Amniotic epithelial cell (primary cell): ENCODE measurements around the gene RNF166.
A peak's percentile ranks its signal among the peaks of the same experiment; 100 is the strongest.
"Not testable (repeated sequence)": the region's sequence is repeated elsewhere in the genome, so short reads cannot be mapped to it uniquely, and the experiment has no call there.

Experiments
- DNase-seq: peaks from one replicate; pipeline ENCODE4 v3.0.0-alpha.2; 2010; ENCODE audit warnings: low read depth

Gene RNF166

GRCh38 chr16:88673716-88674379 is 32.4 kb downstream of the RNF166 start:
- no peak for DNase-seq

GRCh38 chr16:88672776-88673175 is 33.4 kb downstream of the RNF166 start:
- peak; percentile 7 for DNase-seq

- DNase-seq: no peak
These were observed 34.4 kb downstream of the RNF166 start for GRCh38 chr16:88671806-88672205.

- no peak for DNase-seq
These were observed 36.2 kb downstream of the RNF166 start for GRCh38 chr16:88669980-88670379.

- DNase-seq: not testable (repeated sequence)
These were observed 36.7 kb downstream of the RNF166 start for GRCh38 chr16:88669493-88669892.

- no peak for DNase-seq
These were observed 38.7 kb downstream of the RNF166 start for GRCh38 chr16:88667461-88667860.

- no peak for DNase-seq
These were observed 40.6 kb downstream of the RNF166 start for GRCh38 chr16:88665570-88665969.

- DNase-seq: no peak
These were observed 41.1 kb downstream of the RNF166 start for GRCh38 chr16:88665148-88665547.

- DNase-seq: peak; percentile 95
These were observed 43.2 kb downstream of the RNF166 start, which contains the start of gene MVD for GRCh38 chr16:88662843-88663606. Gene MVD (minus strand): TSS chr16:88663091. CDS start chr16:88663080, 11 bp downstream.

GRCh38 chr16:88662222-88662842 is 43.9 kb downstream of the RNF166 start:
- no peak for DNase-seq

- no peak for DNase-seq
These were observed 44.7 kb downstream of the RNF166 start for GRCh38 chr16:88661468-88661867.

GRCh38 chr16:88659160-88659559 is 47.0 kb downstream of the RNF166 start:
- no peak for DNase-seq

- DNase-seq: no peak
These were observed 47.5 kb downstream of the RNF166 start for GRCh38 chr16:88658714-88659113.

GRCh38 chr16:88657371-88657770 is 48.8 kb downstream of the RNF166 start:
- no peak for DNase-seq

GRCh38 chr16:88656291-88656980 is 49.8 kb downstream of the RNF166 start:
- DNase-seq: no peak

GRCh38 chr16:88655733-88656281 is 50.4 kb downstream of the RNF166 start:
- no peak for DNase-seq

GRCh38 chr16:88655053-88655732 is 51.0 kb downstream of the RNF166 start:
- DNase-seq: no peak

- DNase-seq: no peak
These were observed 51.7 kb downstream of the RNF166 start for GRCh38 chr16:88654363-88655052.

- no peak for DNase-seq
These were observed 52.4 kb downstream of the RNF166 start for GRCh38 chr16:88653596-88654362.

GRCh38 chr16:88653101-88653500 is 53.1 kb downstream of the RNF166 start:
- DNase-seq: no peak
